ENCODE results near the gene ARF6.

- TF ChIP-seq CTCF (conservative IDR thresholded peaks at IDR 0.05) (no peak), ZFX (IDR thresholded peaks at IDR 0.05) (no peak)
Measured at GRCh38 chr14:49923442-49923841, 30.6 kb downstream of the ARF6 start.

All from C4-2B (cell line).